Karpas-422 (cell line): ENCODE measurements around the gene BCL3. TPM values are rescaled to one million over a fixed set of nuclear protein-coding genes. Genes with fewer than 3 reads are reported as not detected.

ENCODE experiments used
- DNase-seq: peaks from one replicate; pipeline ENCODE4 v3.0.0-alpha.2; 2015
- H2AFZ ChIP-seq: fragments of 200-600 bp; sonication (generic); 2 replicates; pipeline ENCODE4 v1.6.1; 2014; ENCODE audit warnings: antibody characterized with exemption, low read length, mixed read lengths
- H3K27ac ChIP-seq: fragments of 200-600 bp; sonication (generic); 2 replicates; pipeline ENCODE4 v1.5.1; 2014; ENCODE audit warnings: mild to moderate bottlenecking, low read length, moderate library complexity
- H3K27me3 ChIP-seq: fragments of 200-600 bp; sonication (generic); 2 replicates; pipeline ENCODE4 v1.6.1; 2014; ENCODE audit warnings: low read length, mixed read lengths
- H3K36me3 ChIP-seq: fragments of 200-600 bp; sonication (generic); 2 replicates; pipeline ENCODE4 v1.6.1; 2014; ENCODE audit warnings: low read length, mixed read lengths; ENCODE audit not compliant: insufficient read depth
- H3K4me1 ChIP-seq: fragments of 200-600 bp; sonication (generic); 2 replicates; pipeline ENCODE4 v1.6.1; 2014; ENCODE audit warnings: mild to moderate bottlenecking, low read length, mixed read lengths
- H3K4me2 ChIP-seq: fragments of 200-600 bp; sonication (generic); 2 replicates; pipeline ENCODE4 v1.6.1; 2014; ENCODE audit warnings: low read length, low read depth, mild to moderate bottlenecking; ENCODE audit not compliant: poor library complexity, severe bottlenecking
- H3K4me3 ChIP-seq: fragments of 200-600 bp; sonication (generic); 2 replicates; pipeline ENCODE4 v1.5.1; 2014; ENCODE audit warnings: mild to moderate bottlenecking, antibody characterized with exemption, low read length, mixed read lengths
- H3K79me2 ChIP-seq: fragments of 200-600 bp; sonication (generic); 2 replicates; pipeline ENCODE4 v1.6.1; 2014; ENCODE audit warnings: mild to moderate bottlenecking, low read length, mixed read lengths
- H3K9ac ChIP-seq: fragments of 200-600 bp; sonication (generic); 2 replicates; pipeline ENCODE4 v1.6.0; 2014; ENCODE audit warnings: low read length
- H3K9me2 ChIP-seq: fragments of 200-600 bp; sonication (generic), shearing (Covaris generic); replicated peaks from 2 replicates; pipeline ENCODE4 v1.6.0; 2014; ENCODE audit warnings: mild to moderate bottlenecking, low read length, moderate library complexity; ENCODE audit not compliant: insufficient read depth
- H3K9me3 ChIP-seq: fragments of 300-700, 200-600 bp; sonication (generic); 2 replicates; pipeline ENCODE4 v1.6.1; 2014; ENCODE audit warnings: low read length, mixed read lengths
- H4K20me1 ChIP-seq: fragments of 200-600 bp; sonication (generic); 2 replicates; pipeline ENCODE4 v1.6.1; 2014; ENCODE audit warnings: mild to moderate bottlenecking, antibody characterized with exemption, low read length, low read depth; ENCODE audit not compliant: insufficient read depth
- total RNA-seq: library from RNA; depleted of rRNA; stranded (reverse); fragments of >200 nt; shearing (Covaris generic); gene quantifications from 2 replicates; pipeline ENCODE4 v1.2.3, GENCODE V29; 2014; ENCODE audit warnings: low replicate concordance; rRNA removed

BCL3 gene, protein sequence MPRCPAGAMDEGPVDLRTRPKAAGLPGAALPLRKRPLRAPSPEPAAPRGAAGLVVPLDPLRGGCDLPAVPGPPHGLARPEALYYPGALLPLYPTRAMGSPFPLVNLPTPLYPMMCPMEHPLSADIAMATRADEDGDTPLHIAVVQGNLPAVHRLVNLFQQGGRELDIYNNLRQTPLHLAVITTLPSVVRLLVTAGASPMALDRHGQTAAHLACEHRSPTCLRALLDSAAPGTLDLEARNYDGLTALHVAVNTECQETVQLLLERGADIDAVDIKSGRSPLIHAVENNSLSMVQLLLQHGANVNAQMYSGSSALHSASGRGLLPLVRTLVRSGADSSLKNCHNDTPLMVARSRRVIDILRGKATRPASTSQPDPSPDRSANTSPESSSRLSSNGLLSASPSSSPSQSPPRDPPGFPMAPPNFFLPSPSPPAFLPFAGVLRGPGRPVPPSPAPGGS
- total RNA-seq: 0.54 TPM in 1 of 2 replicates, not detected in the other

DNA sequence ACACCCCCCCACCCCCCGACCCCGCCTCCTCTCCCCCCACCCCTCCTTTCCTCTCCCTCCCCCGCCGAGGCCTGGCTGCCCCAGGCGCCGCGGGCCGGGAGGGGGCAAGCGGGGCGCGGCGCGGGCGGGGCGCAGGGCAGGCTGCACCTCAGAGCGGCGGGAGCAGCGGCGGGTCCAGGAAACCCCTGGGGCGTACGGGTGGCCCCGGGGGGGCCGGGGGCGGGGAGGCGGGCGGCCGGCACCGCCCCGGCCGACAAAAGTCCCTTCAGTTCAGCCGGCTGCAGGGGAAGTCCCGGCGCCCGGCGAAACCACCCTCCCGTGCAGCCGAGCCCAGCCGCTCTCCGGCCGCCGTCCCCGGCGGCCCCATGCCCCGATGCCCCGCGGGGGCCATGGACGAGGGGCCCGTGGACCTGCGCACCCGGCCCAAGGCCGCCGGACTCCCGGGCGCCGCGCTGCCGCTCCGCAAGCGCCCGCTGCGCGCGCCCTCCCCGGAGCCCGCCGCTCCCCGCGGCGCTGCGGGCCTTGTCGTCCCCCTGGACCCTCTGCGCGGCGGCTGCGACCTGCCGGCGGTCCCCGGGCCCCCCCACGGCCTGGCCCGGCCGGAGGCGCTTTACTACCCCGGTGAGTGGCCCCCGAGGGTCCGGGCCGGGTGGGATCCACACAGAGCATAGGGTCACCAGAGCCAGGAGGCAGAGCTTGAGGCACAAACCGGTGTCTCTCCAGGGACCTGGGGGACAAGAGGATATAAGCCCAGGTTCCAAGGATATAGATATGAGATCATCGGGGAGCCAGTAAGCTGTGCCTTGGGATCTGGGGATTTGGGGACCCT is at the start of gene BCL3:
Gene BCL3, plus strand, starts transcription at position 283 of the 829 bp plus-strand sequence. Its CDS starts 83 bp downstream, at position 366.
- H3K27me3 ChIP-seq: no peaks in the 10 kb centered on the region
- no peak within 1 kb of the TSS for H2AFZ ChIP-seq
- no peak for DNase-seq
- no peak within 1 kb of the TSS for H3K27ac ChIP-seq
- no peaks in the 10 kb centered on the region for H3K36me3 ChIP-seq
- H3K9ac ChIP-seq: peak within 1 kb of the TSS; percentile 37; the same call in 1 of the 2 replicates
- H3K4me2 ChIP-seq: peak within 1 kb of the TSS; percentile 59
- peaks cover 19% of the 10 kb centered on the region for H3K4me1 ChIP-seq
- no peaks in the 10 kb centered on the region for H3K9me2 ChIP-seq
- H3K9me3 ChIP-seq: no peaks in the 10 kb centered on the region
- peak within 1 kb of the TSS; percentile 34; the same call in 1 of the 2 replicates for H3K4me3 ChIP-seq
- no peaks in the 10 kb centered on the region for H4K20me1 ChIP-seq
- H3K79me2 ChIP-seq: no peaks in the 10 kb centered on the region

DNA sequence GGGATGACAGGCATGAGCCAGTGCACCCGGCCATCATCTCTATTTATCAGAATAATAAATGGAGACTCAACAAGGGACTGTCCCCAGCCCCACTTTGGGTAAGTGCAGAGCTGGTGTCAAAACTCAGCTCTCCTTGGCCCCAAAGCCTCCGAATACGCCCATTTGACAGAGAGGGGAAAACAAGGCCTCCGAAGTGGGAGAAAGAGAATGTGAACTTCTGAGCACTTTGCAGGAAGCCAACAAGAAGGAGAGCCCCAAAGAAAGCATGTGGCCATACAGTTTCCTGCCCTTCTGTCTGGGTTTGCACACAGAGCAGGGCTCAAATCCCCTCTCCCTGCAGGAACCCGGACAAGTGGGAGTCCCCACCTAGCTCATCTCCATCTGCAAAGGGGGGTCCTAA is 48.0 kb upstream of the BCL3 start:
- Histone ChIP-seq H3K79me2 (no peaks in the 10 kb centered on the region), H2AFZ (no peak overlapping the region), H3K4me1 (no peaks in the 10 kb centered on the region), H3K27ac (no peak overlapping the region), H3K9ac (no peak overlapping the region), H4K20me1 (no peaks in the 10 kb centered on the region), H3K36me3 (no peaks in the 10 kb centered on the region), H3K9me2 (no peaks in the 10 kb centered on the region), H3K9me3 (no peaks in the 10 kb centered on the region), H3K4me3 (no peak overlapping the region), H3K27me3 (no peaks in the 10 kb centered on the region), H3K4me2 (no peak overlapping the region)
- no peak for DNase-seq

DNA sequence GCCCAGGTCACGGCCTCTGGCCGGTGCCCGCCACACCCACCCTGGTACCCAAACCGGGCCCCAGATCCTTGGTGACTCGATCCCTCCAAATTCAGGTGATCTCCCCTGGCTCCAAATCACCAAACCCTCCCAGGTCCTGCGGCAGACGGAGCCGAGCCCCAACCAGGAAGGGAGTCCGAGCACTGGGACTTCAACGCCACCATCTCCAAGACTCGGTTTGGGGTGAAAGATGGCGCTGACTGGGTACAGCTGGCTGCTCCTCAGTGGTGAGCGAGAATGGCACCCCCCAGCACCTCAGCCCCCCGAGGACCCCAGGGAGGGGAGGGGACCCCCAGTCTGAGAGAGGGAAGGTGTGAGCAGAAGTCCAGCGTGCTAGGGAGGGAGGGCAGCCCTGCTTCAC is 47.3 kb upstream of the BCL3 start:
- DNase-seq: no peak
- Histone ChIP-seq H3K9me3 (no peaks in the 10 kb centered on the region), H4K20me1 (no peaks in the 10 kb centered on the region), H3K36me3 (no peaks in the 10 kb centered on the region), H3K79me2 (no peaks in the 10 kb centered on the region), H2AFZ (no peak overlapping the region), H3K27me3 (no peaks in the 10 kb centered on the region), H3K27ac (no peak overlapping the region), H3K4me2 (no peak overlapping the region), H3K4me3 (no peak overlapping the region), H3K4me1 (no peaks in the 10 kb centered on the region), H3K9me2 (no peaks in the 10 kb centered on the region), H3K9ac (no peak overlapping the region)

DNA sequence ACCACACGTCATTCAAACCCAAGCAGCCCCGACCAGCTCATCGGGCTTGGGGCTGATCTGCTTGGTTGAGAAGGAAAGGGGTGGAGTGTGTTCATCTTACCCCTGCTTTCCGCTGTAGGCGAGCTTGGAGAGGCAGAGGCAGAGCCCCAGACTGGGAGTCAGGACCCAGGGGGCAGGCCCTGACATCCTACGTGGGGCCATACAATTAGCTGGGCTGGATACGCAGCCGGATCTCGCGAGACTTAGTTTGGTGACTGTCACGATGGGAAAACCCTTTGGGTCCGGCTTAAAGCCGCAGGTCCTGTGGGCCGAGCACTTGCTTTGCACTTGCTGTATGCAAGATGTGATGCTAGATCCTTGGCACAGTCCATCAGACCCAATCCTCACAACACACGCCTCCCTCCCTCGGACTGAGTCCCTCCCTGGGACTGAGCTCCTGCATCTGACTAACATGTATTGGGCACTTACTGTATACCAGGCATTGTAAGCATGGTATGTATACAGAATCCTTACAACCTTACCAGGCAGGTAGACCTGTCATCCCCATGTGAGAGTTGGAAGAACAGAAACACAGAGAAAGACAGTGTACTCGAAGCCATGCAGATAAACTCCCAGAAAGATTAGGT is 45.8 kb upstream of the BCL3 start:
- Histone ChIP-seq H3K36me3 (no peaks in the 10 kb centered on the region), H4K20me1 (no peaks in the 10 kb centered on the region), H3K27me3 (no peaks in the 10 kb centered on the region), H3K27ac (no peak overlapping the region), H3K4me2 (no peak overlapping the region), H3K9ac (no peak overlapping the region), H3K9me3 (no peaks in the 10 kb centered on the region), H3K79me2 (no peaks in the 10 kb centered on the region), H3K4me1 (no peaks in the 10 kb centered on the region), H3K9me2 (no peaks in the 10 kb centered on the region), H3K4me3 (no peak overlapping the region), H2AFZ (no peak overlapping the region)
- no peak for DNase-seq

DNA sequence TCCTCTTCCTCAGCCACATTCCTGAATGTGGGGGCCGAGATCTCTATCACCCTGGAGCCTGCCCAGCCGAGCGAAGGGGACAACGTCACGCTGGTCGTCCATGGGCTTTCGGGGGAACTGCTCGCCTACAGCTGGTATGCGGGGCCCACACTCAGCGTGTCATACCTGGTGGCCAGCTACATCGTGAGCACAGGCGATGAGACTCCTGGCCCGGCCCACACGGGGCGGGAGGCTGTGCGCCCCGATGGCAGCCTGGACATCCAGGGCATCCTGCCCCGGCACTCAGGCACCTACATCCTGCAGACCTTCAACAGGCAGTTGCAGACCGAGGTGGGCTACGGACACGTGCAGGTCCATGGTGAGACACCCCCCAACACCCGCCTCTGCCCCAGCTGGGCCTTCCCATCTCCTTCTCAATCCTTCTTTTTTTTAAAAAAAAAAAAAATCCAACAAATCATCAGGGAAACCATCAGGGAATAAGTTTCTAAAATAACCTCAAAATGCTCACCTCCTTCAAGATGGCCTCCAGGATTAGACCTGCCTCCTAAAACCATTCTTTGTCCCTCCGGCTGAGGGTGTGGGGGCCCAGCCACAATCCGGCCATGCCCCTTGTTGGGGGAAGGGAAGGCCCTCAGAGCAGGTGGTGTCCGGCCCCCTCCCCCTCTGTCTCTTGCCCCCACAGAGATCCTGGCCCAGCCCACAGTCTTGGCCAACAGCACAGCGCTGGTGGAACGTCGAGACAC is 45.0 kb upstream of the BCL3 start:
- Histone ChIP-seq H4K20me1 (no peaks in the 10 kb centered on the region), H3K4me1 (no peaks in the 10 kb centered on the region), H3K4me2 (no peak overlapping the region), H3K36me3 (no peaks in the 10 kb centered on the region), H3K79me2 (no peaks in the 10 kb centered on the region), H3K4me3 (no peak overlapping the region), H3K27me3 (no peaks in the 10 kb centered on the region), H2AFZ (no peak overlapping the region), H3K9me2 (no peaks in the 10 kb centered on the region), H3K9ac (no peak overlapping the region), H3K9me3 (no peaks in the 10 kb centered on the region), H3K27ac (no peak overlapping the region)
- no peak for DNase-seq

DNA sequence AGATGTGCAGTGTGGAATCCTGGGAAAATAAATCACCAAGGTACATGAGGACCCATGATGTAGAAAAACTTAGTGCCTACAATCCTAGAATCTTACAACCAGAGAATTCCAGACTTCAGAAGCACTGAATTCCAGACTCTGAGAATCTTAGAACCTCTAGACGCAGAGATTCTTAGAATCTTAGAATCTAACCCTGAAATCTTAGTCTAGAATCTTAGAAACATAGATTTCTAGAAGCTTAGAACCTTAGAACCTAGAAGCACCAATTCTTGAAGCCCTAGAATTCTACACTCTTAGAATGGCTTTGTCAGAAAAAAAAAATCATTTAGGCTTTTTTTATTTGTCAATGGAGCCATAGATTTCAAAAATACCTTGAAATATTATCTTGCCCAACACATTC is 43.5 kb upstream of the BCL3 start:
- no peaks in the 10 kb centered on the region for H4K20me1 ChIP-seq
- H3K4me1 ChIP-seq: no peaks in the 10 kb centered on the region

DNA sequence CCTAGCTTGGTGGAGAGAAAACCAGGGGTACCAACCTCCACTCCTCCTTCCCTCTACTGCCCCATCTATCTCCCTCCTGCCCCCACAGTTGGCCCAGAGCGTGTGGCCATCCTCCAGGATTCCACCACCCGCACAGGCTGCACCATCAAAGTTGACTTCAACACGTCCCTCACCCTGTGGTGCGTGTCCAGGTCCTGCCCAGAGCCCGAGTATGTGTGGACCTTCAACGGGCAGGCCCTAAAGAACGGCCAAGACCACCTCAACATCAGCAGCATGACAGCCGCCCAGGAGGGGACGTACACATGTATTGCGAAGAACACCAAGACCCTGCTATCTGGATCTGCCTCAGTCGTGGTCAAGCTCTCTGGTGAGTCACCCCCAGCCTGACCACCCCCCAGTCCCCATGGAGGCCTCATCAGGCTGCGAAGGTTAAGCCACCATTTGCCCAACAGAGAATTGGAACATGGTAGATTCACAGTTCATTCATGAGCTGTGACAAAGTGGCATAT is 43.0 kb upstream of the BCL3 start:
- Histone ChIP-seq H3K9me2 (no peaks in the 10 kb centered on the region), H3K4me3 (no peak overlapping the region), H3K4me1 (no peaks in the 10 kb centered on the region), H2AFZ (no peak overlapping the region), H3K27ac (no peak overlapping the region), H4K20me1 (no peaks in the 10 kb centered on the region), H3K9ac (no peak overlapping the region), H3K27me3 (no peaks in the 10 kb centered on the region), H3K9me3 (no peaks in the 10 kb centered on the region), H3K4me2 (no peak overlapping the region), H3K36me3 (no peaks in the 10 kb centered on the region), H3K79me2 (no peaks in the 10 kb centered on the region)
- DNase-seq: no peak

More for the DNA sequence above, 43.5 kb upstream of the BCL3 start:
- H3K4me2 ChIP-seq: no peak overlapping the region
- H3K36me3 ChIP-seq: no peaks in the 10 kb centered on the region
- no peak overlapping the region for H3K27ac ChIP-seq
- H3K4me3 ChIP-seq: no peak overlapping the region
- DNase-seq: no peak
- H3K9me3 ChIP-seq: no peaks in the 10 kb centered on the region
- H3K9me2 ChIP-seq: no peaks in the 10 kb centered on the region
- no peak overlapping the region for H3K9ac ChIP-seq
- H3K79me2 ChIP-seq: no peaks in the 10 kb centered on the region
- H3K27me3 ChIP-seq: no peaks in the 10 kb centered on the region
- H2AFZ ChIP-seq: no peak overlapping the region
